ENCODE results near the gene ATP9A.
"Not testable (repeated sequence)": the region's sequence is repeated elsewhere in the genome, so short reads cannot be mapped to it uniquely, and the experiment has no call there.

Gene ATP9A

GRCh38 chr20:51593584-51593983, 174.6 kb downstream of the ATP9A start:
- no peak for DNase-seq

GRCh38 chr20:51592564-51592963, 175.6 kb downstream of the ATP9A start:
- no peak for DNase-seq

- DNase-seq, result no peak
Observed at GRCh38 chr20:51591871-51592270, 176.3 kb downstream of the ATP9A start.

GRCh38 chr20:51588762-51589161, 179.4 kb downstream of the ATP9A start:
- no peak for DNase-seq

GRCh38 chr20:51587145-51587544, 181.0 kb downstream of the ATP9A start:
- no peak for DNase-seq

- DNase-seq, result no peak
Observed at GRCh38 chr20:51586005-51586440, 182.2 kb downstream of the ATP9A start.

- DNase-seq, result no peak
Observed at GRCh38 chr20:51585148-51585547, 183.0 kb downstream of the ATP9A start.

GRCh38 chr20:51584737-51585136, 183.5 kb downstream of the ATP9A start:
- DNase-seq, result no peak

GRCh38 chr20:51584116-51584515, 184.1 kb downstream of the ATP9A start:
- DNase-seq, result no peak

GRCh38 chr20:51583499-51583898, 184.7 kb downstream of the ATP9A start:
- no peak for DNase-seq

GRCh38 chr20:51583073-51583472, 185.1 kb downstream of the ATP9A start:
- DNase-seq, result no peak

- DNase-seq, result no peak
Observed at GRCh38 chr20:51581571-51581970, 186.6 kb downstream of the ATP9A start.

GRCh38 chr20:51579137-51579536, 189.1 kb downstream of the ATP9A start:
- DNase-seq, result no peak

GRCh38 chr20:51578145-51578459, 190.1 kb downstream of the ATP9A start:
- DNase-seq, result no peak

- no peak for DNase-seq
Observed at GRCh38 chr20:51577432-51578144, 190.6 kb downstream of the ATP9A start.

GRCh38 chr20:51575486-51575885, 192.7 kb downstream of the ATP9A start:
- no peak for DNase-seq

- DNase-seq, result no peak
Observed at GRCh38 chr20:51574248-51575033, 193.7 kb downstream of the ATP9A start.

- DNase-seq, result no peak
Observed at GRCh38 chr20:51573576-51574243, 194.5 kb downstream of the ATP9A start.

GRCh38 chr20:51571460-51571794, 196.8 kb downstream of the ATP9A start:
- no peak for DNase-seq

GRCh38 chr20:51570739-51571459, 197.3 kb downstream of the ATP9A start:
- DNase-seq, result no peak

- no peak for DNase-seq
Observed at GRCh38 chr20:51569815-51570738, 198.1 kb downstream of the ATP9A start.

- not testable (repeated sequence) for DNase-seq
Observed at GRCh38 chr20:51568533-51568932, 199.7 kb downstream of the ATP9A start.

Data from NCI-H446 (cell line).